Measurements from ENCODE around the gene OR10G7. TPM values are rescaled to one million over a fixed set of nuclear protein-coding genes. Genes with fewer than 3 reads are reported as not detected.

The OR10G7 gene
- total RNA-seq, 2 donors from 2014 or later: not detected

- Mint-ChIP-seq H3K27ac (no peak overlapping the region), H3K9me3 (no peaks in the 10 kb centered on the region), H3K4me3 (no peak overlapping the region), H3K4me1 (peaks cover 15% of the 10 kb centered on the region), H3K27me3 (ENCODE audit: insufficient read depth) (no peaks in the 10 kb centered on the region), H3K36me3 (ENCODE audit: low read depth) (no peaks in the 10 kb centered on the region)
- Histone ChIP-seq H3K27ac (ENCODE audit: low read depth, low read length) (no peak overlapping the region), H3K9ac (ENCODE audit: extremely low read depth, low read length, poor library complexity, severe bottlenecking) (no peak overlapping the region), H3K27me3 (ENCODE audit: control insufficient read depth, insufficient read depth, low read length, poor library complexity, severe bottlenecking) (no peaks in the 10 kb centered on the region), H3K4me3 (ENCODE audit: low read length) (no peak overlapping the region), H3K36me3 (ENCODE audit: control insufficient read depth, insufficient read depth, low read length) (no peaks in the 10 kb centered on the region), H3K9me3 (ENCODE audit: control insufficient read depth, low read length) (no peaks in the 10 kb centered on the region), H3K4me1 (ENCODE audit: control insufficient read depth, insufficient read depth, low read length) (no peaks in the 10 kb centered on the region)
- no peak for TF ChIP-seq CTCF (conservative IDR thresholded peaks at IDR 0.05)
- no peak for DNase-seq
- 95% methylated on average over 4 of the region's 4 CpGs for WGBS, 2 experiments (ENCODE audit: insufficient coverage in 1 of 2, insufficient read length in 1 of 2)
These were observed 41.2 kb upstream of the OR10G7 start for GRCh38 chr11:124082371-124082770.

GRCh38 chr11:124081483-124081882 is 40.4 kb upstream of the OR10G7 start:
- 95 to 100% methylated on average over 1 to 3 of the region's 3 CpGs for WGBS, 2 experiments (ENCODE audit: insufficient coverage in 1 of 2, insufficient read length in 1 of 2)
- TF ChIP-seq CTCF (conservative IDR thresholded peaks at IDR 0.05): no peak

DNA sequence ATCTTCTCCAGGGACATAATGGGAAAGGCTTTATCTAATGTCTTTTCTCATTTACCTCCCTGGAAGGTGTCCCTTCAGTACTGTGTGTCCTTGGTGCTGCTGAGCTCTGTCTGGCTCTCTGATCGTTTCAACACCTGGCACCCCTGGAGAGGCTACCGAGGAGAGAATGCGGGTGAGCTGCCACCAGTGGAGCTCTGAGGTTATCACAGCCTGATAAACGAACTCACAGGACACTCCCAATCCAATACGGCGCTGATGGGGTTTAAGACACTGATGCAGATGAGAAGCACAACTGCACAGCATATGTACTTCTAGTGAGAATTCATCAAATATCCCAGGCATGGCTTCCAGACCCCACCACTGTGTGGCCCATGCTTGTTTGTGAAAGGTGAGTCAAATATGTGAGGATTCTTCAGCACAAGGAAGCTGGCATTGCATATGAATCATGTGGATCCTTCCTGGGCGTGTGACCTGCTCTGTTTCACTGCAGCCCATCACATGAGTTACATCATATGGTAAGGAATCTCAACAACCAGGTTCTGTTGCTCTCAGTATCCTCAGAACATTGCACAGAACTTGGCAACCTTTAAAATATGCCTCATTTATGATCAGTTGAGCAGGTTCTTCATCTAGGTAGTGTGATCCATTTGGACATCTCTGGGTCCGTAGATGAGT is 39.3 kb upstream of the OR10G7 start:
- 81 to 89% methylated on average over 4 to 8 of the region's 8 CpGs for WGBS, 2 experiments (ENCODE audit: insufficient coverage in 1 of 2, insufficient read length in 1 of 2)
- Mint-ChIP-seq H3K27ac (no peak overlapping the region), H3K4me1 (peaks cover 20% of the 10 kb centered on the region), H3K27me3 (ENCODE audit: insufficient read depth) (no peaks in the 10 kb centered on the region), H3K9me3 (no peaks in the 10 kb centered on the region), H3K36me3 (ENCODE audit: low read depth) (no peaks in the 10 kb centered on the region), H3K4me3 (no peak overlapping the region)
- no peaks in the 10 kb centered on the region for H3K27me3 ChIP-seq (ENCODE audit: control insufficient read depth, insufficient read depth, low read length, poor library complexity, severe bottlenecking)
- no peak overlapping the region for H3K4me3 ChIP-seq (ENCODE audit: low read length)
- DNase-seq: peak; percentile 51
- no peak overlapping the region for H3K27ac ChIP-seq (ENCODE audit: low read depth, low read length)
- no peaks in the 10 kb centered on the region for H3K36me3 ChIP-seq (ENCODE audit: control insufficient read depth, insufficient read depth, low read length)
- no peaks in the 10 kb centered on the region for H3K4me1 ChIP-seq (ENCODE audit: control insufficient read depth, insufficient read depth, low read length)
- peak; percentile 17 for TF ChIP-seq CTCF (conservative IDR thresholded peaks at IDR 0.05)
- no peaks in the 10 kb centered on the region for H3K9me3 ChIP-seq (ENCODE audit: control insufficient read depth, low read length)
- H3K9ac ChIP-seq (ENCODE audit: extremely low read depth, low read length, poor library complexity, severe bottlenecking): no peak overlapping the region

More at GRCh38 chr11:124081483-124081882, 40.4 kb upstream of the OR10G7 start:
- Mint-ChIP-seq H3K4me1 (peaks cover 20% of the 10 kb centered on the region), H3K27ac (no peak overlapping the region), H3K4me3 (no peak overlapping the region), H3K36me3 (ENCODE audit: low read depth) (no peaks in the 10 kb centered on the region), H3K9me3 (no peaks in the 10 kb centered on the region), H3K27me3 (ENCODE audit: insufficient read depth) (no peaks in the 10 kb centered on the region)
- no peaks in the 10 kb centered on the region for H3K27me3 ChIP-seq (ENCODE audit: control insufficient read depth, insufficient read depth, low read length, poor library complexity, severe bottlenecking)
- no peak overlapping the region for H3K9ac ChIP-seq (ENCODE audit: extremely low read depth, low read length, poor library complexity, severe bottlenecking)
- no peaks in the 10 kb centered on the region for H3K9me3 ChIP-seq (ENCODE audit: control insufficient read depth, low read length)
- H3K4me1 ChIP-seq (ENCODE audit: control insufficient read depth, insufficient read depth, low read length): no peaks in the 10 kb centered on the region
- H3K27ac ChIP-seq (ENCODE audit: low read depth, low read length): no peak overlapping the region
- DNase-seq: no peak
- H3K4me3 ChIP-seq (ENCODE audit: low read length): no peak overlapping the region
- H3K36me3 ChIP-seq (ENCODE audit: control insufficient read depth, insufficient read depth, low read length): no peaks in the 10 kb centered on the region

All from endodermal cell (in vitro differentiated cells).